Nephron progenitor cell (in vitro differentiated cells): ENCODE results near the gene PRR16.

Experiments used
- DNase-seq: peaks from one replicate; pipeline ENCODE4 v3.0.0; 2021
- H3K27ac Mint-ChIP-seq: 2 replicates; pipeline ENCODE4 v1.8.0; 2021; ENCODE audit warnings: mild to moderate bottlenecking, moderate library complexity, mixed read lengths
- H3K27me3 Mint-ChIP-seq: 2 replicates; pipeline ENCODE4 v1.8.0; 2021; ENCODE audit warnings: mild to moderate bottlenecking, low read depth, mixed read lengths; ENCODE audit not compliant: poor library complexity
- H3K36me3 Mint-ChIP-seq: 2 replicates; pipeline ENCODE4 v1.8.0; 2021; ENCODE audit warnings: low read depth, mixed read lengths
- H3K4me1 Mint-ChIP-seq: 2 replicates; pipeline ENCODE4 v1.8.0; 2021; ENCODE audit warnings: mixed read lengths
- H3K4me3 Mint-ChIP-seq: 2 replicates; pipeline ENCODE4 v1.8.0; 2021; ENCODE audit warnings: mild to moderate bottlenecking, moderate library complexity, mixed read lengths
- H3K9me3 Mint-ChIP-seq: 2 replicates; pipeline ENCODE4 v1.8.0; 2021; ENCODE audit warnings: mild to moderate bottlenecking, moderate library complexity, mixed read lengths
- CTCF ChIP-seq: fragments of 200-600 bp; sonication (generic); IDR thresholded peaks from 2 replicates; pipeline ENCODE4 v1.5.0; 2021; ENCODE audit warnings: antibody characterized with exemption

The PRR16 gene

GRCh38 chr5:120528609-120529008 lies 64.5 kb downstream of the PRR16 start:
- Mint-ChIP-seq H3K4me3 (no peak overlapping the region), H3K9me3 (no peaks in the 10 kb centered on the region), H3K4me1 (no peaks in the 10 kb centered on the region), H3K36me3 (no peaks in the 10 kb centered on the region), H3K27ac (no peak overlapping the region), H3K27me3 (no peaks in the 10 kb centered on the region)
- TF ChIP-seq CTCF = no peak
- no peak for DNase-seq

GRCh38 chr5:120529386-120529785 lies 65.3 kb downstream of the PRR16 start:
- no peaks in the 10 kb centered on the region for H3K27me3 Mint-ChIP-seq
- no peaks in the 10 kb centered on the region for H3K4me1 Mint-ChIP-seq
- no peak for DNase-seq
- no peak for TF ChIP-seq CTCF
- H3K4me3 Mint-ChIP-seq = no peak overlapping the region
- H3K9me3 Mint-ChIP-seq = no peaks in the 10 kb centered on the region
- no peaks in the 10 kb centered on the region for H3K36me3 Mint-ChIP-seq
- H3K27ac Mint-ChIP-seq = no peak overlapping the region

- H3K36me3 Mint-ChIP-seq = no peaks in the 10 kb centered on the region
- no peaks in the 10 kb centered on the region for H3K4me1 Mint-ChIP-seq
- H3K27me3 Mint-ChIP-seq = no peaks in the 10 kb centered on the region
- no peaks in the 10 kb centered on the region for H3K9me3 Mint-ChIP-seq
- no peak for TF ChIP-seq CTCF
- no peak overlapping the region for H3K4me3 Mint-ChIP-seq
- H3K27ac Mint-ChIP-seq = no peak overlapping the region
- DNase-seq = no peak
These were observed 67.1 kb downstream of the PRR16 start for GRCh38 chr5:120531215-120531614.

GRCh38 chr5:120532835-120533234 lies 68.7 kb downstream of the PRR16 start:
- H3K36me3 Mint-ChIP-seq = no peaks in the 10 kb centered on the region
- peak; percentile 40 for DNase-seq
- no peaks in the 10 kb centered on the region for H3K4me1 Mint-ChIP-seq
- no peaks in the 10 kb centered on the region for H3K9me3 Mint-ChIP-seq
- H3K27ac Mint-ChIP-seq = no peak overlapping the region
- H3K4me3 Mint-ChIP-seq = no peak overlapping the region
- H3K27me3 Mint-ChIP-seq = no peaks in the 10 kb centered on the region
- peak; percentile 64 for TF ChIP-seq CTCF

GRCh38 chr5:120533581-120533980 lies 69.5 kb downstream of the PRR16 start:
- Mint-ChIP-seq H3K27me3 (no peaks in the 10 kb centered on the region), H3K9me3 (no peaks in the 10 kb centered on the region), H3K4me3 (no peak overlapping the region), H3K4me1 (no peaks in the 10 kb centered on the region), H3K36me3 (no peaks in the 10 kb centered on the region), H3K27ac (no peak overlapping the region)
- TF ChIP-seq CTCF = no peak
- no peak for DNase-seq

GRCh38 chr5:120535900-120536299 lies 71.8 kb downstream of the PRR16 start:
- H3K4me1 Mint-ChIP-seq = no peaks in the 10 kb centered on the region
- no peaks in the 10 kb centered on the region for H3K9me3 Mint-ChIP-seq
- H3K4me3 Mint-ChIP-seq = no peak overlapping the region
- H3K36me3 Mint-ChIP-seq = no peaks in the 10 kb centered on the region
- H3K27me3 Mint-ChIP-seq = no peaks in the 10 kb centered on the region
- no peak for DNase-seq
- H3K27ac Mint-ChIP-seq = no peak overlapping the region
- no peak for TF ChIP-seq CTCF
